SK-N-SH (cell line): Measurements from ENCODE around the gene CTRB1. TPM values are rescaled to one million over a fixed set of nuclear protein-coding genes. Genes with fewer than 3 reads are reported as not detected.
A peak's percentile ranks its signal among the peaks of the same experiment; 100 is the strongest.

Source experiments
- CTCF ChIA-PET: fragments of 300-600, 350-600 bp; formaldehyde crosslinking; extraction: SDS; loops from one replicate; lab custom pipeline; 2021; lab: Yijun Ruan, JAX
- POLR2A ChIA-PET: fragments of 350-600 bp; sonication (Branson Sonifier 250); formaldehyde crosslinking; extraction: SDS; loops from one replicate; lab custom pipeline; 2020; ENCODE audit warnings: antibody characterized with exemption, inconsistent platforms; lab: Yijun Ruan, JAX
- DNase-seq: peaks from one replicate; pipeline ENCODE4 v3.0.0; 2012
- H2AFZ ChIP-seq: fragments of 200-600 bp; sonication (generic); 2 replicates; pipeline ENCODE4 v1.8.1; 2016; ENCODE audit warnings: antibody characterized with exemption, mild to moderate bottlenecking, low read depth
- H3F3A ChIP-seq: fragments of 200-600 bp; sonication (generic); replicated peaks from 2 replicates; pipeline ENCODE3; 2016; ENCODE audit warnings: antibody characterized with exemption, mild to moderate bottlenecking; ENCODE audit not compliant: insufficient read depth
- H3K27ac ChIP-seq, 2 experiments: fragments of 200-500 bp in 1 of 2; fragments of 200-600 bp in 1 of 2; sonication (Bioruptor generic) in 1 of 2; sonication (generic), shearing (Covaris generic) in 1 of 2; 2 replicates each; pipeline versions ENCODE4 v1.5.1 to v1.6.1; 2014 to 2016; ENCODE audit warnings: low read depth in 2 of 2, inconsistent platforms in 1 of 2, low read length in 1 of 2, mild to moderate bottlenecking in 1 of 2, mixed read lengths in 1 of 2
- H3K27me3 ChIP-seq: fragments of 200-600 bp; sonication (generic), shearing (Covaris generic); 2 replicates; pipeline ENCODE4 v1.6.1; 2016; ENCODE audit warnings: mixed run types; ENCODE audit not compliant: insufficient read depth
- H3K36me3 ChIP-seq, 2 experiments: fragments of 200-500 bp in 1 of 2; fragments of 200-600 bp in 1 of 2; sonication (Bioruptor generic) in 1 of 2; sonication (generic) in 1 of 2; replicated peaks in 1 of 2; 2 replicates each; pipeline versions ENCODE3 to v1.5.1; 2014 to 2016; ENCODE audit warnings: low read length in 1 of 2, mild to moderate bottlenecking in 1 of 2; ENCODE audit not compliant: insufficient read depth in 2 of 2, control insufficient read depth in 1 of 2
- H3K4me1 ChIP-seq, 2 experiments: fragments of 200-500 bp in 1 of 2; fragments of 200-600 bp in 1 of 2; sonication (Bioruptor generic) in 1 of 2; sonication (generic), shearing (Covaris generic) in 1 of 2; 2 replicates each; pipeline versions ENCODE4 v1.5.1 to v1.6.1; 2014 to 2016; ENCODE audit warnings: low read depth in 1 of 2, low read length in 1 of 2, mixed run types in 1 of 2; ENCODE audit not compliant: insufficient read depth in 2 of 2, control insufficient read depth in 1 of 2
- H3K4me2 ChIP-seq: fragments of 200-600 bp; sonication (generic), shearing (Covaris generic); 2 replicates; pipeline ENCODE4 v1.6.1; 2017; ENCODE audit warnings: mixed run types
- H3K4me3 ChIP-seq, 2 experiments: fragments of 200-500 bp in 1 of 2; fragments of 200-600 bp in 1 of 2; sonication (Bioruptor generic) in 1 of 2; sonication (generic), shearing (Covaris generic) in 1 of 2; 2 replicates each; pipeline versions ENCODE4 v1.5.1 to v1.8.1; 2014 to 2016; ENCODE audit warnings: low read depth in 2 of 2, inconsistent platforms in 1 of 2, low read length in 1 of 2, mild to moderate bottlenecking in 1 of 2, mixed read lengths in 1 of 2, moderate library complexity in 1 of 2
- H3K79me2 ChIP-seq: fragments of 200-600 bp; sonication (generic); 2 replicates; pipeline ENCODE4 v1.8.1; 2017; ENCODE audit warnings: mild to moderate bottlenecking; ENCODE audit not compliant: insufficient read depth
- H3K9ac ChIP-seq: fragments of 200-600 bp; sonication (generic); 2 replicates; pipeline ENCODE4 v1.6.1; 2017; ENCODE audit warnings: mixed run types
- H3K9me2 ChIP-seq: fragments of 200-600 bp; sonication (generic); 2 replicates; pipeline ENCODE4 v1.6.1; 2017; ENCODE audit warnings: mixed run types
- H3K9me3 ChIP-seq: fragments of 200-600 bp; sonication (generic); 2 replicates; pipeline ENCODE4 v1.6.1; 2017; ENCODE audit warnings: mixed run types, mild to moderate bottlenecking, moderate library complexity
- H4K20me1 ChIP-seq: fragments of 200-600 bp; sonication (generic); 2 replicates; pipeline ENCODE4 v1.6.1; 2017; ENCODE audit warnings: mild to moderate bottlenecking, mixed run types; ENCODE audit not compliant: insufficient read depth
- EZH2phosphoT487 ChIP-seq: fragments of 200-600 bp; sonication (generic); IDR thresholded peaks from 2 replicates; pipeline ENCODE4 v1.6.1; 2017; ENCODE audit warnings: low read depth, mixed run types, mild to moderate bottlenecking, antibody characterized with exemption, moderate library complexity, borderline replicate concordance
- FOSL2 ChIP-seq: IDR thresholded peaks from 2 replicates; pipeline ENCODE4 v1.4.0; 2012; ENCODE audit warnings: low read depth, mild to moderate bottlenecking, moderate library complexity, borderline replicate concordance
- GABPA ChIP-seq: IDR thresholded peaks from 2 replicates; pipeline ENCODE4 v1.4.0; 2012; ENCODE audit warnings: low read depth, mild to moderate bottlenecking
- GATA2 ChIP-seq: sonication (generic); formaldehyde crosslinking; IDR thresholded peaks from 2 replicates; pipeline ENCODE4 v1.5.0; 2020; ENCODE audit warnings: mild to moderate bottlenecking, missing genetic modification reagents
- MEF2A ChIP-seq: IDR thresholded peaks from 2 replicates; pipeline ENCODE4 v1.4.0; 2012; ENCODE audit warnings: low read depth, borderline replicate concordance
- MXI1 ChIP-seq: IDR thresholded peaks from 2 replicates; pipeline ENCODE4 v1.6.1; 2012; ENCODE audit warnings: mild to moderate bottlenecking, low read depth, low read length, improper control_type of control experiment
- NFIC ChIP-seq: IDR thresholded peaks from 2 replicates; pipeline ENCODE4 v1.4.0; 2012; ENCODE audit warnings: borderline replicate concordance
- RAD21 ChIP-seq: IDR thresholded peaks from 2 replicates; pipeline ENCODE4 v1.6.1; 2012; ENCODE audit warnings: mild to moderate bottlenecking, low read length
- RCOR1 ChIP-seq: fragments of 150-350 bp; IDR thresholded peaks from 2 replicates; pipeline ENCODE4 v1.6.1; 2017; ENCODE audit warnings: antibody characterized with exemption, low read length
- RFX5 ChIP-seq: IDR thresholded peaks from 2 replicates; pipeline ENCODE4 v1.6.1; 2012; ENCODE audit warnings: mild to moderate bottlenecking, improper control_type of control experiment, low read length
- SMC3 ChIP-seq: IDR thresholded peaks from 2 replicates; pipeline ENCODE4 v1.6.1; 2012; ENCODE audit warnings: low read depth, low read length, improper control_type of control experiment
- TEAD4 ChIP-seq: IDR thresholded peaks from 2 replicates; pipeline ENCODE4 v1.4.0; 2012; ENCODE audit warnings: mild to moderate bottlenecking, borderline replicate concordance; ENCODE audit not compliant: insufficient read depth
- WGBS: methylation state at CpG from one replicate; pipeline ENCODE4 v1.1.6; 2017; ENCODE audit warnings: low lambda C conversion rate; 5-methylcytosine and 5-hydroxymethylcytosine counted together
- polyA plus RNA-seq, 3 experiments: library from polyadenylated mRNA; depleted of rRNA; stranded (reverse); fragments of >200 nt; gene quantifications; 2 replicates each; pipeline ENCODE4 v1.2.3, GENCODE V29; 2012
- TF ChIP-seq, protein P1 (sequence below): IDR thresholded peaks from 2 replicates; pipeline ENCODE4 v1.4.0; 2012; ENCODE audit warnings: low read depth, borderline replicate concordance

CTRB1 gene
- polyA plus RNA-seq, 1 of the 3 experiments (the other 2 are of a cell fraction), result not detected

DNA sequence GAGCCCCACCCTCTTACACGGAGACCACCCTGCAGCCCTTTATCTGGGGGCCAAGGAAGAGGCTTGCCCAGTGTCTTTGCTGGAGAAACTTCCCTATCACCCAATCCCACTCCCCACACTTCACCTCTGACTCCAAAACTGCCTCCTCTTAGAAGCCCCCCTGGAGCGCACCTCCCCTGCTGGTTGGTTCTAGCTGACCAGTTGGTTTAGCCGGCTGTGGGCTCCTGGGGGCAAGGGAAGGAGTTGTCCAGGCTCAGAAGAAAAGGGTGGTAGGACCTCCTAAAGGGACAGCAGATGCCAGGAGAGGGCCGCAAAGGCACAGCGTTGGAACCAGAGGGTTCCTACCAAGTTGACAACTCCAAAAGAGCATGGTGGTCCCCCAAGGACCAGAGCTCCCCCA is 30.7 kb downstream of the CTRB1 start:
- DNase-seq, result no peak
- ChIA-PET CTCF (interaction anchor here (0.5 to 3.1 kb wide), 10 partner anchors 8 to 1350 kb away, joined by 3 to 25 read pairs (median 6); no protein-coding TSS in a partner anchor), POLR2A (no interaction called here)
- peaks cover 76% of the 10 kb centered on the region in 2 experiments for H3K4me1 ChIP-seq
- H3K9me3 ChIP-seq, result no peaks in the 10 kb centered on the region
- H4K20me1 ChIP-seq, result peaks cover 73% of the 10 kb centered on the region
- H3K27me3 ChIP-seq, result no peaks in the 10 kb centered on the region
- H3K4me3 ChIP-seq, result peak overlapping the region; percentile 77 to 88; a peak in 3 of 4 replicates
- H2AFZ ChIP-seq, result no peak overlapping the region
- H3K27ac ChIP-seq, result peak overlapping the region in 1 of 2 experiments; percentile 98; a peak in 2 of 4 replicates
- H3K9me2 ChIP-seq, result no peaks in the 10 kb centered on the region
- 80% methylated on average over 5 of the region's 5 CpGs for WGBS
- H3K9ac ChIP-seq, result peak overlapping the region; percentile 98
- peaks cover 0 to 3% of the 10 kb centered on the region in 2 experiments for H3K36me3 ChIP-seq
- H3F3A ChIP-seq, result peaks cover 36% of the 10 kb centered on the region
- peaks cover 94% of the 10 kb centered on the region for H3K79me2 ChIP-seq
- H3K4me2 ChIP-seq, result peak overlapping the region; percentile 81
- TF ChIP-seq MEF2A (no peak), MXI1 (no peak), GABPA (no peak), GATA2 (no peak), RCOR1 (no peak), NFIC (no peak), EZH2phosphoT487 (no peak), TEAD4 (no peak), RFX5 (no peak), FOSL2 (no peak)
- TF ChIP-seq, all 33 proteins: peak for 0

GRCh38 chr16:75250089-75250808 is 31.5 kb downstream of the CTRB1 start:
- Histone ChIP-seq H3K27me3 (no peaks in the 10 kb centered on the region), H4K20me1 (peaks cover 81% of the 10 kb centered on the region), H3K27ac (peak overlapping the region; percentile 29 to 98; a peak in 3 of 4 replicates), H3F3A (peaks cover 39% of the 10 kb centered on the region), H3K36me3 (peaks cover 0 to 3% of the 10 kb centered on the region in 2 experiments), H3K9me2 (no peaks in the 10 kb centered on the region), H3K4me2 (peak overlapping the region; percentile 81), H3K9ac (peak overlapping the region; percentile 98), H3K79me2 (peaks cover 94% of the 10 kb centered on the region), H3K4me1 (peaks cover 76 to 79% of the 10 kb centered on the region in 2 experiments; a peak in 3 of 4 replicates), H3K4me3 (peak overlapping the region; percentile 77 to 88), H2AFZ (no peak overlapping the region), H3K9me3 (no peaks in the 10 kb centered on the region)
- ChIA-PET POLR2A (interaction anchor here (1.1 kb wide), 1 partner anchor 14 kb away, joined by 3 read pairs; no protein-coding TSS in a partner anchor), CTCF (interaction anchor here (0.5 to 3.1 kb wide), 17 partner anchors 8 to 1349 kb away, joined by 3 to 25 read pairs (median 4); no protein-coding TSS in a partner anchor)
- DNase-seq, result no peak
- WGBS, result 21% methylated on average over 21 of the region's 29 CpGs
- peak; percentile 51 for TF ChIP-seq RAD21
- TF ChIP-seq, protein P1, sequence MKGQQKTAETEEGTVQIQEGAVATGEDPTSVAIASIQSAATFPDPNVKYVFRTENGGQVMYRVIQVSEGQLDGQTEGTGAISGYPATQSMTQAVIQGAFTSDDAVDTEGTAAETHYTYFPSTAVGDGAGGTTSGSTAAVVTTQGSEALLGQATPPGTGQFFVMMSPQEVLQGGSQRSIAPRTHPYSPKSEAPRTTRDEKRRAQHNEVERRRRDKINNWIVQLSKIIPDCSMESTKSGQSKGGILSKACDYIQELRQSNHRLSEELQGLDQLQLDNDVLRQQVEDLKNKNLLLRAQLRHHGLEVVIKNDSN, result no peak
- peak; percentile 24; the same call in 1 of the 2 replicates for TF ChIP-seq SMC3
